Lower leg skin (tissue), 4 donors: ENCODE measurements around the gene ZMYM1. TPM values are rescaled to one million over a fixed set of nuclear protein-coding genes. Genes with fewer than 3 reads are reported as not detected.

Experiments
- DNase-seq, 2 donors: peaks; one replicate each; pipeline ENCODE4 v3.0.0-alpha.2; 2019; ENCODE audit warnings: low spot score in 2 of 2
- H3K4me3 ChIP-seq: fragments of 200-600 bp; sonication (generic); 2 replicates; pipeline ENCODE4 v1.5.1; 2017; ENCODE audit warnings: mild to moderate bottlenecking, low read depth; ENCODE audit not compliant: poor library complexity, severe bottlenecking
- POLR2A ChIP-seq, 2 donors: fragments of 450-650 bp; IDR thresholded peaks; one replicate each; pipeline ENCODE4 v1.6.1; 2016 to 2017; ENCODE audit warnings: antibody characterized with exemption in 2 of 2, mild to moderate bottlenecking in 1 of 2, moderate library complexity in 1 of 2
- WGBS, 2 donors: methylation state at CpG; one replicate each; pipeline ENCODE4 v1.1.5; 2018; 5-methylcytosine and 5-hydroxymethylcytosine counted together
- intact Hi-C: fragments of 100-400 bp; cut with DNase I; formaldehyde crosslinking; loops from one replicate; pipeline ENCODE4 v1.15.0; 2023; ENCODE audit warnings: low total_unique reads
- total RNA-seq, 4 donors: library from RNA; depleted of rRNA; stranded (reverse); fragments of >200 nt; gene quantifications; one replicate each; pipeline ENCODE4 v1.1.0, GENCODE V29; 2016
- TF ChIP-seq, protein P1 (sequence below), 3 donors: fragments of 450-650 bp; IDR thresholded peaks; one replicate each; pipeline ENCODE4 v1.5.1; 2016; ENCODE audit warnings: antibody characterized with exemption in 3 of 3, mild to moderate bottlenecking in 3 of 3, moderate library complexity in 2 of 3

The ZMYM1 gene
- total RNA-seq, result 10 to 100 TPM in 2 of 4 donors, 1 to 10 TPM in 2; 6.2 to 11.7 (median 9.8) TPM

DNA sequence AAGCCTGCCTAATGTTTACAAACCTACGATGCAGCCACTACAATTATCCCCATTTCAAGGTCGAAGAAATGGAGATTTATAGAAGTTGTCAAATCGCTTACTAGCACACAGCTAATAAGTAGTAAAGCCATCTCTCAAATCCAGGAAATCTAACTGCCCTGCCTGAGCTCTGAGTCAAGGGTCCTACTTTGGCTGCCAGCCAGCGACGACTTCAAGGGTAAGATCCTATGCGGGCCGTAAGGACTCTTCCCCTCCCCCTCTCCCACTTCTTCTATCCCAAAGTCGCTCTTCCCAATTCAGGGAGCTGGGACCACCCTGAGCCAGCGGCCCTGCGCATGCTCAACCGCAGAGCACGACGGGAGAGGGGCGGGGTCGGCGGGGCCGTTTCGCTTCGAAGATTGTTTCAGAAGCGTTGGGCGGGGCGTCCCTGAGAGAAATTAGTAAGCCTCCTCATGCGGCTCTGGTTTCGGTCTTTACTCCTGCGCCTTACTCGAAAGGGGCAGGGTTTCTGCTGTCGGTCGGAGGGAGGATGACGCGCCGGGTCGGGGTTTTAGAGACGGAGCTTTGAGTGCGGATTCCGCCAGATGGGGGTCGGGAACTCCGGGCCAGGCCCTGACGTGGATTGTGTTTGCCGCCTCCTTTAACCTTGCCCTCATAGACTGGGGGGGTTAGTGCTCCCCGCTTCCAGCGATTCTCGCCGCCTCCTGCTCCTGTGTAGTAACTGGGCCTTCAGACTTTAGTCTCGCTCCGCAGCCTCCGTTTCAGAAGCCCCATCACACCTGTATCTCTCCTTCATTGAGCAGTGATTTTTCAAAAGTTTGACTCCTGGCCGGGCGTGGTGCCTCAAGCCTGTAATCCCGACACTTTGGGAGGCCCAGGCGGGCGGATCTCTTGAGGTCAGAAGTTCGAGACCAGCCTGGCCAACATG, at the start of gene ZMYM1:
ZMYM1 (plus strand) TSS at position 383 of the 928 bp plus-strand sequence. CDS start 14,603 bp downstream, outside the sequence.
- peak; percentile 72 to 97 for DNase-seq
- peak within 1 kb of the TSS; percentile 52 for H3K4me3 ChIP-seq
- intact Hi-C loops, result no loop called here
- no peak for TF ChIP-seq POLR2A (IDR thresholded peaks at IDR 0.05)
- TF ChIP-seq, protein P1, sequence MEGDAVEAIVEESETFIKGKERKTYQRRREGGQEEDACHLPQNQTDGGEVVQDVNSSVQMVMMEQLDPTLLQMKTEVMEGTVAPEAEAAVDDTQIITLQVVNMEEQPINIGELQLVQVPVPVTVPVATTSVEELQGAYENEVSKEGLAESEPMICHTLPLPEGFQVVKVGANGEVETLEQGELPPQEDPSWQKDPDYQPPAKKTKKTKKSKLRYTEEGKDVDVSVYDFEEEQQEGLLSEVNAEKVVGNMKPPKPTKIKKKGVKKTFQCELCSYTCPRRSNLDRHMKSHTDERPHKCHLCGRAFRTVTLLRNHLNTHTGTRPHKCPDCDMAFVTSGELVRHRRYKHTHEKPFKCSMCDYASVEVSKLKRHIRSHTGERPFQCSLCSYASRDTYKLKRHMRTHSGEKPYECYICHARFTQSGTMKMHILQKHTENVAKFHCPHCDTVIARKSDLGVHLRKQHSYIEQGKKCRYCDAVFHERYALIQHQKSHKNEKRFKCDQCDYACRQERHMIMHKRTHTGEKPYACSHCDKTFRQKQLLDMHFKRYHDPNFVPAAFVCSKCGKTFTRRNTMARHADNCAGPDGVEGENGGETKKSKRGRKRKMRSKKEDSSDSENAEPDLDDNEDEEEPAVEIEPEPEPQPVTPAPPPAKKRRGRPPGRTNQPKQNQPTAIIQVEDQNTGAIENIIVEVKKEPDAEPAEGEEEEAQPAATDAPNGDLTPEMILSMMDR (IDR thresholded peaks at IDR 0.05), result no peak
- 0 to 1% methylated on average over 39 to 49 of the region's 52 CpGs for WGBS, 2 donors

DNA sequence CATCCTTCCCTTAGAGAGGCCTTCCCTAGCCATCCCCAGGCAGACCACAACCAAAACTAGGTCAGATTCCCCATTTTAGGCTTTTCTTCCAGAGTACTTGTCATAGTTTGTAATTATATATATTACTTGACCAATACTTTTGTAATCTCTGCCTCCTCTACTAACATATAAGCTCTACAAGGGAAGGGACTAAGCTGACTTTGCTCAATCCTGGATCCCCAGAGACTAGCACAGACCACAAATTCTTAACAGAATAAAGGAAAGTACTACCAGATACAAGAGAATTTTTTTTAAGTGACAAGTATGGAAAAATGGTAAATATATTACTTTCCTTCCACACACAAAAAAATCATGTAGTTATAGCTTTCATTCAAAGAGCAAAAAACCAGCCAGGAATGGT, 49.4 kb upstream of the ZMYM1 start:
- no peak for DNase-seq
- no peak overlapping the region for H3K4me3 ChIP-seq
- intact Hi-C loops, result loop anchor here (5.0 kb wide), 1 partner anchor 172 kb away; the partner anchor contains the start of gene SMIM12
- TF ChIP-seq, protein P1 (IDR thresholded peaks at IDR 0.05), result no peak
- no peak for TF ChIP-seq POLR2A (IDR thresholded peaks at IDR 0.05)

DNA sequence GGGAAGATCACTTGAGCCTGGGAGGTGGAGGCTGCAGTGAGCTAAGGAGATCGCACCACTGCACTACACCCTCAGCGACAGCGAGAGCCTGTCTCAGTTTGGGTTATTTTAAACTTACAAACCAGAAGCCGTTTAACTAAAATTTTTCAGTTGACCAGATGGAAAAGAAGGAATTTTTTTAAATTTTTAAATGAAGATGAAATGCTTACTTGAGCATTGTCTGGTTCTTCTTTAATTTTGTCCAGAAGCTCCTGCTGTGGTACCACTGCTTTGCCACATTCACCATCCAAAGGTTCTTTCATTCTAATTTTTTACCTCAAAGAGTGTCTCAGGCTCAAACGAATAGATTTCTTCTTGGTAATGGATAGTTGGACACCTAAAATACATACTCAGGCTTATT, 48.8 kb upstream of the ZMYM1 start:
- intact Hi-C loops, result loop anchor here (5.0 kb wide), 1 partner anchor 173 kb away; the partner anchor contains the start of gene SMIM12
- peak overlapping the region; percentile 61 for H3K4me3 ChIP-seq
- TF ChIP-seq, protein P1 (IDR thresholded peaks at IDR 0.05), result no peak
- TF ChIP-seq POLR2A (IDR thresholded peaks at IDR 0.05), result no peak
- no peak for DNase-seq
- 77 to 82% methylated on average over 5 of the region's 5 CpGs for WGBS, 2 donors

DNA sequence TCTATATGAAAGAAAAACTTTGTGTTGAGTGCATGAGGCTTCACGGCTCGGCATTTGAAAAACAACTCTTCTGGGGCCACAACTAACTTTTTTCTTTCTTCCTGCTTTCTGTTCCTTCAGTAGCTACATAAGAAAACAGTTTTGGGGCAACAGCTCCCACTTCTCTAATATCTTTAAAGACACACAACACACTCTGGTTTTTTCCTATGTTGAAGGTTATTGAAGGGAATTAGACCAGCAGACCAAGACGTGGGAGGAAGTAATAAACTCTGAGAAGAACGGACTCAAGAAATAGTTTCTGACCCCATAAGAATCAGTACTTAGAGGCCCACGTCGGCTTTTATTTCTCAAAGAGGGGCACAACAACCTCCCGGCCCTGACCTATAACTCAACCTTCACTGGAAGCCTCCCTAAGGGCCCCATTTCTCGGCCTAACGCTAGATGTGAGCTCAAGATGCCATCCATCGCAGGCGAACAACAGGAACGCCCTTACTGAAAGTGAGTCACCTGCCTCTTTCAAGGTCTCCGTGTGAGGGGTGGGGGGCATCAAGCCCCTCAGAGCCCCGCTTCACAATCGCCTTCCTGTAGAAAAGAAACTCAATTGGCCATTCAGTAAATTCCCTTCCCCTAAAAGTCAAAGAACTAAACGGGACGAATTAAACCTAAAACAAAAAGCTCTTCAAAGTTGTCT, 48.3 kb upstream of the ZMYM1 start:
- peak overlapping the region; percentile 61 for H3K4me3 ChIP-seq
- intact Hi-C loops, result loop anchor here (5.0 kb wide), 1 partner anchor 174 kb away; the partner anchor contains the start of gene SMIM12
- WGBS, 2 donors, result 5 to 6% methylated on average over 17 of the region's 17 CpGs
- peak in 1 of 2 donors; percentile 85 for DNase-seq
- TF ChIP-seq POLR2A (IDR thresholded peaks at IDR 0.05), result no peak
- TF ChIP-seq, protein P1 (IDR thresholded peaks at IDR 0.05), result no peak

DNA sequence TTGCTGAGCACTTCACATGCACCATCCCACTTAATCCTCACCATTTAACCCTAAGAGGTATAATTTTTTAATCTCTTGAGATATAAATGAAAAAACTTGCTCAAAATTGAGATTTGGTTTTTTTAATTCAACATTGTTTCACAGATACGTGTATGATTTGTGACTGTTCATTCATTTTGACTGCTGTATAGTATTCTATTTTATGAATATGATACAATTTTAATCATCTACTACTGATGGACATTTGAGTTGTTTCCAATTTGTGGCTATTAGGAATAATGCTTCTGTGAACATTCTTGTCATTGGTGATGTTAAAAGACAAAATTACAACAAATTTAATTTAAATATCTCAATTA, 46.8 kb upstream of the ZMYM1 start:
- H3K4me3 ChIP-seq, result no peak overlapping the region
- 94% methylated on average over 1 of the region's 1 CpG for WGBS, 2 donors
- intact Hi-C loops, result loop anchor here (5.0 kb wide), 1 partner anchor 175 kb away; the partner anchor contains the start of gene SMIM12
- no peak for DNase-seq
- TF ChIP-seq, protein P1 (IDR thresholded peaks at IDR 0.05), result no peak
- TF ChIP-seq POLR2A (IDR thresholded peaks at IDR 0.05), result no peak
